Astrocyte (in vitro differentiated cells and primary cell): ENCODE data around the gene BBS7. TPM values are rescaled to one million over a fixed set of nuclear protein-coding genes. Genes with fewer than 3 reads are reported as not detected.

Source experiments
- DNase-seq: peaks from one replicate; pipeline ENCODE4 v3.0.0-alpha.2; 2010; ENCODE audit warnings: low read depth
- FAIRE-seq: peaks from 2 replicates; lab custom pipeline; 2011; peaks lifted over from hg19 to GRCh38; lab: Jason Lieb, UNC
- H2AFZ ChIP-seq: 2 replicates; pipeline ENCODE4 v1.6.0; 2012; ENCODE audit warnings: low read depth, low read length, inconsistent platforms
- H3K27ac ChIP-seq: 2 replicates; pipeline ENCODE4 v1.5.1; 2011; ENCODE audit warnings: low read depth, low read length, inconsistent platforms
- H3K27me3 ChIP-seq: 2 replicates; pipeline ENCODE4 v1.6.0; 2011; ENCODE audit warnings: low read length, inconsistent platforms; ENCODE audit not compliant: insufficient read depth
- H3K36me3 ChIP-seq: 2 replicates; pipeline ENCODE4 v1.5.1; 2011; ENCODE audit warnings: low read length, inconsistent platforms; ENCODE audit not compliant: insufficient read depth
- H3K4me1 ChIP-seq: 2 replicates; pipeline ENCODE4 v1.5.1; 2011; ENCODE audit warnings: low read length, inconsistent platforms; ENCODE audit not compliant: insufficient read depth
- H3K4me2 ChIP-seq: 2 replicates; pipeline ENCODE4 v1.6.0; 2012; ENCODE audit warnings: low read length, inconsistent platforms
- H3K4me3 ChIP-seq: 2 replicates; pipeline ENCODE4 v1.5.1; 2011; ENCODE audit warnings: low read depth, mild to moderate bottlenecking, low read length, inconsistent platforms; ENCODE audit not compliant: insufficient read depth
- H3K79me2 ChIP-seq: 2 replicates; pipeline ENCODE4 v1.6.0; 2012; ENCODE audit warnings: mild to moderate bottlenecking, low read length, inconsistent platforms; ENCODE audit not compliant: insufficient read depth
- H3K9ac ChIP-seq: 2 replicates; pipeline ENCODE4 v1.6.0; 2012; ENCODE audit warnings: mild to moderate bottlenecking, low read length, inconsistent platforms
- H3K9me3 ChIP-seq: 2 replicates; pipeline ENCODE4 v1.5.1; 2012; ENCODE audit warnings: low read depth, mild to moderate bottlenecking, low read length, inconsistent platforms; ENCODE audit not compliant: insufficient read depth
- H4K20me1 ChIP-seq: 2 replicates; pipeline ENCODE4 v1.6.0; 2012; ENCODE audit warnings: low read length, inconsistent platforms; ENCODE audit not compliant: insufficient read depth
- H3K27ac Mint-ChIP-seq: one replicate; pipeline ENCODE4 v1.8.0; 2021; ENCODE audit warnings: mild to moderate bottlenecking, mixed read lengths; ENCODE audit not compliant: unreplicated experiment
- H3K27me3 Mint-ChIP-seq: one replicate; pipeline ENCODE4 v1.8.0; 2021; ENCODE audit warnings: low read depth, mixed read lengths; ENCODE audit not compliant: unreplicated experiment
- H3K36me3 Mint-ChIP-seq: one replicate; pipeline ENCODE4 v1.8.0; 2021; ENCODE audit warnings: low read depth, mixed read lengths; ENCODE audit not compliant: unreplicated experiment
- H3K4me1 Mint-ChIP-seq: one replicate; pipeline ENCODE4 v1.8.0; 2021; ENCODE audit warnings: low read depth, mixed read lengths; ENCODE audit not compliant: unreplicated experiment
- H3K4me3 Mint-ChIP-seq: one replicate; pipeline ENCODE4 v1.8.0; 2021; ENCODE audit warnings: mild to moderate bottlenecking, moderate library complexity, mixed read lengths; ENCODE audit not compliant: unreplicated experiment
- H3K9me3 Mint-ChIP-seq: one replicate; pipeline ENCODE4 v1.8.0; 2021; ENCODE audit warnings: mild to moderate bottlenecking, mixed read lengths; ENCODE audit not compliant: unreplicated experiment
- CTCF ChIP-seq: IDR thresholded peaks from 2 replicates; pipeline ENCODE4 v1.5.1; 2011; ENCODE audit warnings: low read depth, mild to moderate bottlenecking, inconsistent platforms, low read length, moderate library complexity; ENCODE audit not compliant: insufficient read depth
- EZH2 ChIP-seq: IDR thresholded peaks from 2 replicates; pipeline ENCODE4 v1.6.1; 2012; ENCODE audit warnings: mild to moderate bottlenecking, low read length, inconsistent platforms; ENCODE audit not compliant: insufficient read depth
- total RNA-seq: library from RNA; stranded (reverse); gene quantifications from 2 replicates; pipeline ENCODE4 v1.2.1, GENCODE V29; 2021

BBS7 gene
- total RNA-seq, 1 donor from 2014 or later = 21.0 TPM

- Histone ChIP-seq H3K9ac (peak overlapping the region; percentile 93), H3K9me3 (no peaks in the 10 kb centered on the region), H3K4me3 (peak overlapping the region; percentile 86), H3K4me2 (peak overlapping the region; percentile 89), H3K4me1 (peaks cover 16% of the 10 kb centered on the region), H4K20me1 (no peaks in the 10 kb centered on the region), H2AFZ (peak overlapping the region; percentile 97), H3K27ac (peak overlapping the region; percentile 89), H3K79me2 (peaks cover 25% of the 10 kb centered on the region), H3K36me3 (peaks cover 15% of the 10 kb centered on the region), H3K27me3 (no peaks in the 10 kb centered on the region)
- FAIRE-seq (no peak), DNase-seq (no peak)
- TF ChIP-seq CTCF = no peak
- no peak for TF ChIP-seq EZH2
- peak overlapping the region; percentile 75 for H3K27ac Mint-ChIP-seq
- peaks cover 2% of the 10 kb centered on the region for H3K36me3 Mint-ChIP-seq
- H3K4me3 Mint-ChIP-seq = peak overlapping the region; percentile 93
- H3K4me1 Mint-ChIP-seq = peaks cover 8% of the 10 kb centered on the region
- no peaks in the 10 kb centered on the region for H3K27me3 Mint-ChIP-seq
- H3K9me3 Mint-ChIP-seq = no peaks in the 10 kb centered on the region
Observed at GRCh38 chr4:121800638-121800960, 69.7 kb downstream of the BBS7 start.

DNA sequence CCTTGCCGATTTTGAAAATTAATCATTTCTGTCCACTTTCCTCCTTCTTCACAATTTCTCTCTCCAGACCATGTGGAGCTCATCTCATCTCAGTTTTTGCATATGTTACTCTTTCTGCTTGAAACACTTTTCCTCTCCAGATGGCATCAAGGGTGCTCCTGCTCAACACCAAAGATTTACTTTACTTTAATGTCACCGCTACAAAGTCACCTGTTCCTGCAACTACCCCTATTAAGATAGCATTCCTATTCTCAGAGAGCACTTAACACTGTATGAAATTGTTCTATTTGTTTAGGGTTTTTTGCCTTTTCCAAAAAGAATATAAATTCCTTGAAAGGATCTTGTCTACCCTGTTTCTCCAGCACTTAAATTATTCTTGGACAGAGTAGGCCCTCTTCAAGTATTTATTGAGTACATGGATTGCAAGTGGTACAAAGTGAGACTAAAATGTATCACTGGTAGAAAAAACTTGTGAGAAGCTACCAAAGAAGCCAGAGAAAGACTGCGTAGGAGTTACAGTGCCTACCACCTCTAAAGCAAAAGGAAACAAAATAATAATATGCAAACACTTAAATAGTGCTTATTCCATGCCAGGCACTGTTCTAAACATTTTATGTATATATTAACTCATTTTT, 70.3 kb downstream of the BBS7 start:
- no peak overlapping the region for H3K4me2 ChIP-seq
- no peak overlapping the region for H3K27ac Mint-ChIP-seq

More for the DNA sequence above, 70.3 kb downstream of the BBS7 start:
- Mint-ChIP-seq H3K4me1 (peaks cover 9% of the 10 kb centered on the region), H3K36me3 (no peaks in the 10 kb centered on the region), H3K4me3 (no peak overlapping the region), H3K27me3 (no peaks in the 10 kb centered on the region), H3K9me3 (no peaks in the 10 kb centered on the region)
- peaks cover 11% of the 10 kb centered on the region for H3K36me3 ChIP-seq
- peaks cover 25% of the 10 kb centered on the region for H3K79me2 ChIP-seq
- H3K27me3 ChIP-seq = no peaks in the 10 kb centered on the region
- H3K4me3 ChIP-seq = no peak overlapping the region
- no peak for TF ChIP-seq EZH2
- TF ChIP-seq CTCF = no peak
- H3K9me3 ChIP-seq = no peaks in the 10 kb centered on the region
- H4K20me1 ChIP-seq = no peaks in the 10 kb centered on the region
- FAIRE-seq (no peak), DNase-seq (no peak)
- peaks cover 17% of the 10 kb centered on the region for H3K4me1 ChIP-seq
- H2AFZ ChIP-seq = no peak overlapping the region
- no peak overlapping the region for H3K9ac ChIP-seq
- H3K27ac ChIP-seq = no peak overlapping the region
